ENCODE data around the gene NCAM1.

NCAM1 gene

DNA sequence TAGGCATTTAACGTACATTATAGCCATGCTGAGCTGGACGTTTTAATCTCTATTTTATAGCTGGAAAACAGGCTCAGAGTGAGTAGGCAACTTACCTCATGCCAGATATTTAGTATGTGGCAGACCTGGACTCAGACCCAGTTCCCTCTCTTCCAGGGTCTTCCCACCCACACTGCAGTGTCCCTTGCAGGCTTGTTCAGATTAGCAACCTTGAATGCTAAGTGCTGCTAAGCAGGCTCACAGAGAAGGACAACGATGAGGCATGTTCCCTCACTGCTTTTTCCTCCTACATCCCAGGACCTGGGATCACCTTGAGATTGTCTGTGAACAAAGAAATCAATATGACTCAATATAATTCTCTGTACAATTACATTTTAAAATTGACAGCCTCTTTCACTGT lies 65.6 kb downstream of the NCAM1 start:
- no peak overlapping the region for H3K4me3 ChIP-seq (ENCODE audit: low read depth, low read length)
- no peak for DNase-seq (ENCODE audit: low read depth)
- no peak for TF ChIP-seq CTCF (IDR thresholded peaks at IDR 0.05; ENCODE audit: control insufficient read depth, extremely low read depth, insufficient read depth)

DNA sequence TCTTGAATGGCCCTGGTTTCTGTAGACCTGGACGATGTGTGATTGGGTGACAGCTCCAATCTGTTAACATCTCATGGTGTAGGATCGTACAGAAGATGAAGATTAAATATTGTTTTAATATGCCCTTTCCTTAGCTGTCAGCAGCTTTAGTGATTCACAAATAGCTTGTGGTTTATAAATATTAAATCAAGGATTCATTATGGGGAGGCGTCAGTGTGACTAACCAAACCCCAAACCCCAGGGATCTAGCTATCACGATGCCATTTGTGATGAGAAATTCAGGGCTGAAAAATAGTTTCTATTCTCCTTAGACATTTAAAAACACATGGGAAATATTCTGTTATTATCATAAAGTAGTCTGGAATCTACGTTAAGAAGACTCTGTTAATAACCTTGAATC lies 73.4 kb downstream of the NCAM1 start:
- TF ChIP-seq CTCF (IDR thresholded peaks at IDR 0.05; ENCODE audit: control insufficient read depth, extremely low read depth, insufficient read depth): no peak
- DNase-seq (ENCODE audit: low read depth): no peak
- H3K4me3 ChIP-seq (ENCODE audit: low read depth, low read length): no peak overlapping the region

- no peak overlapping the region for H3K4me3 ChIP-seq (ENCODE audit: low read depth, low read length)
- no peak for DNase-seq (ENCODE audit: low read depth)
- TF ChIP-seq CTCF (IDR thresholded peaks at IDR 0.05; ENCODE audit: control insufficient read depth, extremely low read depth, insufficient read depth): no peak
Observed at GRCh38 chr11:113035708-113036107, 74.5 kb downstream of the NCAM1 start.

DNA sequence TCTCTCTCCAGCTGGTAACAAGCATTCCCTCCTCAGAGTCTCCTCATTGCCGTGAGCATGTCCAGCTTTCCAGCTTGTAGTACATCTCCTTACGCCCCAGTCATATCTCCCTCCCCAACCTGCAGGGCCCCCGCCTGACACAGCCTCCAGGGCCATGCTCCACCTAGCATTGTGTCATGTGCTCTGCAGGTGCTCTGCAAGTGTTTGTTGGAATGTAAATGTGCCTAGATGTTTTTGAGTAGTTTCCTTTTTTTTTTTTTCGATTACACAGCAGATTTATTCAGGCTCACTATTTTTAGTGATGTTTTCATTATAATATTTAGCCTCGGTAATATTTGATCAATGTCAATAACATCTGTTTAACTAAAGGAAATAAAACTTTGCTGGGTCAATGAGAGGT lies 82.5 kb downstream of the NCAM1 start:
- no peak for DNase-seq (ENCODE audit: low read depth)
- no peak overlapping the region for H3K4me3 ChIP-seq (ENCODE audit: low read depth, low read length)
- no peak for TF ChIP-seq CTCF (IDR thresholded peaks at IDR 0.05; ENCODE audit: control insufficient read depth, extremely low read depth, insufficient read depth)

DNA sequence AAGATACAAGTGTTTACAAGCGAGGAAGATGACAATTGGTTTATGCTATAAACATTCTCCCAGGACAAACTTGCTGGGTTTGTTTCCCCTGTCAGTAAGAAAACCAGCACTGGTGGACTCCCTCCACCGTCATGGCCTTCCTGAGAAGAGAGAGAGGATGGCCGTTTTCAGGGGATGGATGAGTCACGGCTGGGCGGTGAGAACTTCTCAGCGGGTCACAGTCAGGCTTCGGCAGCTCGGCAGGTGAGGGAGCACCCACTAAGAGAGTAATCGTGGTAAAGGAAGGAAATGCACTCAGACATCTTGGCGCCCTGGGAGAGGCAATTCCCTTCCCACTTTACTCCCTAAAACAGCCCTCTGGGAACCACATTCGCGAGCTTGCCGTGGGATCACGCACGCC lies 83.9 kb downstream of the NCAM1 start:
- no peak for DNase-seq (ENCODE audit: low read depth)
- TF ChIP-seq CTCF (IDR thresholded peaks at IDR 0.05; ENCODE audit: control insufficient read depth, extremely low read depth, insufficient read depth): no peak
- no peak overlapping the region for H3K4me3 ChIP-seq (ENCODE audit: low read depth, low read length)

- TF ChIP-seq CTCF (IDR thresholded peaks at IDR 0.05; ENCODE audit: control insufficient read depth, extremely low read depth, insufficient read depth): no peak
- no peak for DNase-seq (ENCODE audit: low read depth)
- H3K4me3 ChIP-seq (ENCODE audit: low read depth, low read length): no peak overlapping the region
Observed at GRCh38 chr11:113046866-113047265, 85.6 kb downstream of the NCAM1 start.
